Liver (tissue), 9 donors: ENCODE results near the gene KIAA0513. TPM values are rescaled to one million over a fixed set of nuclear protein-coding genes. Genes with fewer than 3 reads are reported as not detected.

Source experiments
- DNase-seq: peaks from one replicate; pipeline ENCODE4 v3.0.0-alpha.2; 2017; ENCODE audit warnings: low spot score
- H3K27ac ChIP-seq, 2 donors: one replicate each; pipeline ENCODE4 v1.7.0; 2013; ENCODE audit warnings: inconsistent platforms in 2 of 2, low read length in 2 of 2, control low read depth in 1 of 2, low read depth in 1 of 2, mild to moderate bottlenecking in 1 of 2
- H3K27me3 ChIP-seq, 4 donors: one replicate each; pipeline versions ENCODE4 v1.6.1 to v1.7.0; 2013; ENCODE audit warnings: low read length in 3 of 4, inconsistent platforms in 1 of 4, mild to moderate bottlenecking in 1 of 4, moderate library complexity in 1 of 4; ENCODE audit not compliant: control insufficient read depth in 4 of 4, insufficient read depth in 4 of 4
- H3K36me3 ChIP-seq, 4 donors: one replicate each; pipeline versions ENCODE4 v1.6.1 to v1.7.0; 2013; ENCODE audit warnings: low read length in 3 of 4, mild to moderate bottlenecking in 3 of 4, low read depth in 1 of 4, moderate library complexity in 1 of 4; ENCODE audit not compliant: control insufficient read depth in 4 of 4, insufficient read depth in 3 of 4
- H3K4me1 ChIP-seq, 4 donors: one replicate each; pipeline versions ENCODE4 v1.6.1 to v1.7.0; 2013; ENCODE audit warnings: low read length in 3 of 4, mild to moderate bottlenecking in 3 of 4, moderate library complexity in 1 of 4; ENCODE audit not compliant: control insufficient read depth in 4 of 4, insufficient read depth in 4 of 4
- H3K4me3 ChIP-seq, 3 donors: one replicate each; pipeline versions ENCODE4 v1.6.1 to v1.7.0; 2013; ENCODE audit warnings: low read length in 3 of 3, control low read depth in 1 of 3, low read depth in 1 of 3, mild to moderate bottlenecking in 1 of 3
- H3K9ac ChIP-seq, 2 donors: one replicate each; pipeline ENCODE4 v1.7.0; 2013; ENCODE audit warnings: low read length in 2 of 2, mild to moderate bottlenecking in 2 of 2, moderate library complexity in 2 of 2, control low read depth in 1 of 2, low read depth in 1 of 2
- H3K9me3 ChIP-seq, 4 donors: one replicate each; pipeline versions ENCODE4 v1.6.1 to v1.7.0; 2013; ENCODE audit warnings: low read length in 3 of 4; ENCODE audit not compliant: control insufficient read depth in 4 of 4
- ATF3 ChIP-seq: IDR thresholded peaks from 2 replicates; pipeline ENCODE4 v1.6.1; 2016; ENCODE audit warnings: antibody characterized with exemption
- CTCF ChIP-seq: fragments of 150-350 bp; IDR thresholded peaks from 2 replicates; pipeline ENCODE4 v1.5.1; 2017; ENCODE audit warnings: improper control_type of control experiment, low read depth, low read length; ENCODE audit not compliant: missing input control
- EGR1 ChIP-seq, 2 donors: IDR thresholded peaks; 2 replicates each; pipeline ENCODE4 v1.6.1; 2016 to 2018; ENCODE audit warnings: antibody characterized with exemption in 2 of 2, low read depth in 2 of 2
- FOXA1 ChIP-seq: IDR thresholded peaks from 2 replicates; pipeline ENCODE4 v1.6.1; 2016; ENCODE audit warnings: antibody characterized with exemption
- FOXA2 ChIP-seq: IDR thresholded peaks from 2 replicates; pipeline ENCODE4 v1.6.1; 2016; ENCODE audit warnings: antibody characterized with exemption
- GABPA ChIP-seq, 2 donors: IDR thresholded peaks in 1 of 2; conservative IDR thresholded peaks in 1 of 2; 2 replicates each; pipeline ENCODE4 v1.6.1; 2016; ENCODE audit warnings: antibody characterized with exemption in 2 of 2, mild to moderate bottlenecking in 1 of 2, moderate library complexity in 1 of 2
- HNF4A ChIP-seq, 2 donors: conservative IDR thresholded peaks; 2 replicates each; pipeline ENCODE4 v1.6.1; 2016; ENCODE audit warnings: antibody characterized with exemption in 2 of 2, mild to moderate bottlenecking in 2 of 2
- HNF4G ChIP-seq: IDR thresholded peaks from 2 replicates; pipeline ENCODE4 v1.6.1; 2016; ENCODE audit warnings: antibody characterized with exemption
- JUND ChIP-seq, 2 donors: IDR thresholded peaks; 2 replicates each; pipeline ENCODE4 v1.6.1; 2016; ENCODE audit warnings: antibody characterized with exemption in 2 of 2
- MAX ChIP-seq: IDR thresholded peaks from 2 replicates; pipeline ENCODE4 v1.6.1; 2016; ENCODE audit warnings: antibody characterized with exemption
- NR2F2 ChIP-seq: IDR thresholded peaks from 2 replicates; pipeline ENCODE4 v1.6.1; 2016; ENCODE audit warnings: antibody characterized with exemption
- RAD21 ChIP-seq, 2 donors: IDR thresholded peaks; 2 replicates each; pipeline ENCODE4 v1.6.1; 2016; ENCODE audit warnings: antibody characterized with exemption in 2 of 2, mild to moderate bottlenecking in 2 of 2
- REST ChIP-seq: IDR thresholded peaks from 2 replicates; pipeline ENCODE4 v1.6.1; 2016; ENCODE audit warnings: antibody characterized with exemption, mild to moderate bottlenecking
- RXRA ChIP-seq, 2 donors: IDR thresholded peaks; 2 replicates each; pipeline ENCODE4 v1.6.1; 2017 to 2018; ENCODE audit warnings: antibody characterized with exemption in 2 of 2, mild to moderate bottlenecking in 1 of 2
- SP1 ChIP-seq: IDR thresholded peaks from 2 replicates; pipeline ENCODE4 v1.6.1; 2018; ENCODE audit warnings: antibody characterized with exemption, mild to moderate bottlenecking
- TAF1 ChIP-seq: conservative IDR thresholded peaks from 2 replicates; pipeline ENCODE4 v1.6.1; 2016; ENCODE audit warnings: antibody characterized with exemption, mild to moderate bottlenecking
- YY1 ChIP-seq: IDR thresholded peaks from 2 replicates; pipeline ENCODE4 v1.6.1; 2016; ENCODE audit warnings: antibody characterized with exemption, mild to moderate bottlenecking
- ZBTB33 ChIP-seq: IDR thresholded peaks from 2 replicates; pipeline ENCODE4 v1.6.1; 2016; ENCODE audit warnings: antibody characterized with exemption
- WGBS: extraction: QIAGEN DNeasy Blood & Tissue Kit; methylation state at CpG from one replicate; pipeline ENCODE4 v1.1.7; 2013; 5-methylcytosine and 5-hydroxymethylcytosine counted together
- polyA plus RNA-seq, 2 donors: library from polyadenylated mRNA; stranded (reverse) in 1 of 2; unstranded in 1 of 2; fragments of 200-250 nt in 1 of 2; fragments of >200 nt in 1 of 2; fragmentation: Nextera tagmentation in 1 of 2; extraction: Ambion mirVana in 1 of 2; gene quantifications; one replicate each; pipeline versions ENCODE4 v1.2.1 to v1.2.3, GENCODE V29; 2013 to 2015
- total RNA-seq, 2 donors: library from RNA; depleted of rRNA; stranded (reverse); fragments of >200 nt; gene quantifications; one replicate each; pipeline ENCODE4 v1.2.3, GENCODE V29; 2014
- donor health status: healthy.
- donor health status: healthy.
- donor health status: healthy.
- donor health status: healthy.
- donor health status: healthy.

Gene KIAA0513
- total and polyA plus RNA-seq, 4 donors, result 1.5 to 5.9 (median 2.9) TPM

GRCh38 chr16:85094176-85094805 lies 66.7 kb downstream of the KIAA0513 start:
- WGBS, result 87% methylated on average over 12 of the region's 12 CpGs
- TF ChIP-seq RAD21 (IDR thresholded peaks at IDR 0.05), result no peak
- TF ChIP-seq REST, result no peak
- no peak for TF ChIP-seq TAF1
- no peak for TF ChIP-seq SP1
- TF ChIP-seq NR2F2, result no peak
- TF ChIP-seq MAX, result no peak
- TF ChIP-seq FOXA1, result no peak
- H3K4me3 ChIP-seq, result no peak overlapping the region
- H3K9me3 ChIP-seq, result no peaks in the 10 kb centered on the region
- no peak for DNase-seq
- peaks cover 0 to 7% (median 3%) of the 10 kb centered on the region in 4 donors for H3K4me1 ChIP-seq
- H3K27me3 ChIP-seq, result no peaks in the 10 kb centered on the region
- H3K27ac ChIP-seq, result no peak overlapping the region
- H3K9ac ChIP-seq, result no peak overlapping the region
- H3K36me3 ChIP-seq, result no peaks in the 10 kb centered on the region

- H3K4me1 ChIP-seq, result peaks cover 0 to 7% (median 3%) of the 10 kb centered on the region in 4 donors
- H3K9ac ChIP-seq, result no peak overlapping the region
- WGBS, result 79% methylated on average over 12 of the region's 12 CpGs
- H3K9me3 ChIP-seq, result no peaks in the 10 kb centered on the region
- H3K27ac ChIP-seq, result no peak overlapping the region
- no peaks in the 10 kb centered on the region for H3K27me3 ChIP-seq
- DNase-seq, result no peak
- H3K4me3 ChIP-seq, result no peak overlapping the region
- no peaks in the 10 kb centered on the region for H3K36me3 ChIP-seq
- no peak for TF ChIP-seq RXRA (IDR thresholded peaks at IDR 0.05)
- TF ChIP-seq YY1, result no peak
- TF ChIP-seq TAF1, result no peak
- TF ChIP-seq SP1, result no peak
- TF ChIP-seq FOXA1, result no peak
- TF ChIP-seq HNF4A (conservative IDR thresholded peaks at IDR 0.05), result no peak
- TF ChIP-seq ZBTB33, result no peak
- TF ChIP-seq ATF3, result no peak
- TF ChIP-seq FOXA2, result no peak
- TF ChIP-seq MAX, result no peak
- no peak for TF ChIP-seq JUND (IDR thresholded peaks at IDR 0.05)
- no peak for TF ChIP-seq NR2F2
- TF ChIP-seq EGR1 (IDR thresholded peaks at IDR 0.05; ENCODE audit: low read depth in 2 of 2), result no peak
- TF ChIP-seq HNF4G, result no peak
- TF ChIP-seq CTCF, result no peak
- no peak for TF ChIP-seq GABPA (IDR thresholded peaks at IDR 0.05 in 1 of 2, conservative IDR thresholded peaks at IDR 0.05 in 1 of 2)
- no peak for TF ChIP-seq REST
- TF ChIP-seq RAD21 (IDR thresholded peaks at IDR 0.05), result no peak
Observed at GRCh38 chr16:85094812-85095211, 67.2 kb downstream of the KIAA0513 start.
